Activated CD4-positive, alpha-beta T cell treated with anti-CD3 and anti-CD28 coated beads for 48 hours (primary cell): ENCODE results near the gene TASP1.

ENCODE experiments used
- DNase-seq: peaks from one replicate; pipeline ENCODE4 v3.0.0-alpha.2; 2020

Gene TASP1

GRCh38 chr20:13341737-13342393, 296.9 kb downstream of the TASP1 start:
- peak; percentile 33 for DNase-seq

- DNase-seq = no peak
These were observed 298.6 kb downstream of the TASP1 start for GRCh38 chr20:13340088-13340487.
